Cardiac septum (tissue), 1 donor: Measurements from ENCODE around the gene SPDYE9. TPM values are rescaled to one million over a fixed set of nuclear protein-coding genes. Genes with fewer than 3 reads are reported as not detected.
"Not testable (repeated sequence)": the region's sequence is repeated elsewhere in the genome, so short reads cannot be mapped to it uniquely, and the experiment has no call there.

ENCODE experiments used
- DNase-seq: peaks from one replicate; pipeline ENCODE4 v3.0.0-alpha.2; 2020; ENCODE audit warnings: low spot score
- intact Hi-C: fragments of 100-400 bp; cut with DNase I; formaldehyde crosslinking; loops from one replicate; pipeline ENCODE4 v1.14.0; 2022
- long read RNA-seq: library from polyadenylated mRNA; unstranded; transcript quantifications from one replicate; pipeline ENCODE4 v2.0.0, GENCODE V29; 2021
- total RNA-seq: library from RNA; stranded (reverse); fragmentation: NEBNext Ultra II Directional; extraction: Animal tissue kit (Norgen Biotek cat#: 25700); gene quantifications from one replicate; pipeline ENCODE4 v1.2.1, GENCODE V29; 2021
- donor health status: DM: no; HTN: no; CAD: no.

The SPDYE9 gene, protein sequence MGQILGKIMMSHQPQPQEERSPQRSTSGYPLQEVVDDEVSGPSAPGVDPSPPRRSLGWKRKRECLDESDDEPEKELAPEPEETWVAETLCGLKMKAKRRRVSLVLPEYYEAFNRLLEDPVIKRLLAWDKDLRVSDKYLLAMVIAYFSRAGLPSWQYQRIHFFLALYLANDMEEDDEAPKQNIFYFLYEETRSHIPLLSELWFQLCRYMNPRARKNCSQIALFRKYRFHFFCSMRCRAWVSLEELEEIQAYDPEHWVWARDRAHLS
- total RNA-seq, result not detected
- long read RNA-seq, partial matches to known transcripts, result 0 of 6 reads
- long read RNA-seq, other reads (novel, unspliced or antisense), result 6 of 6 reads

DNA sequence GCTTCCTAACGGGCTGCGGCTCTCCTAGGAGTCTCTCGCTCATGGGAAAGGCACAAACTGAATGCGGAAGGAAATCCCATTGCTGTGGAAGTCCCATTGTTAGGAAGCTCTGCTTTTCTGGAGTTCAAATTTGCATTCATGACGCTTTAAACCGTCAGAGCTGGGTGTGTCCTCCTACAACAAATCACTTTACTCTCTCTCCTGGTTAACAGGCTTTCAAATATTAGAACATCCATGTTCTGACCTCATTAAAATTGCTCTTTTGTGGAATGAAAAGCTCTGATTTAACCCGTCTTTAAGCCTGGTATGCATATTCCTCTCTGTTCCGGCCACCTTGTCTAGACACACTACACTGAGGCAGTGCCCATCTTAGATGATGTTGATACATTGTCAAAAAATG is at the start of gene SPDYE9:
Gene SPDYE9, minus strand, starts transcription at position 101 of the 400 bp plus-strand sequence. CDS start 1,800 bp downstream, outside the sequence.
- DNase-seq, intact Hi-C loops: not testable (repeated sequence)

DNA sequence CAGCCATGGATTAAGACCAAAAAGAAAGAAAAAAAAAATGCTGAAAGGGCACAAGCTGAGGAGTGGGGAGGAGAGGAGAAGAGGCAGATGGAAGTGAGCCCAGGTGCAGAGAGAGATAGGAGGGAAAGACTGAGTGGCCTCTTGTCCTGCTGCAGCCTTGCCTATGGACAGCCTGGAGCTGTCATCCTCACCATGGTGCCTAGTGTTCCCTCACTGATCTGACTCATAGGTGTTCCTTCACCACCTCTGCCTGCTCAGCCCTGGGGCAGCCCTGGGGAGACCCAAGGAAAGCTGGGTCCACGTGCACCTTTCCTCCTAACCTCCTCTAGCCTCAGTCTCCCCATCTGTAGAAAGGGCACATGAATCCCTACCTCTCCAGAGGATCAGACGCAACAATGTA is 49.0 kb upstream of the SPDYE9 start:
- intact Hi-C loops, DNase-seq: not testable (repeated sequence)

GRCh38 chr7:73132651-73133217 is 46.9 kb upstream of the SPDYE9 start:
- intact Hi-C loops, DNase-seq: not testable (repeated sequence)

GRCh38 chr7:73130612-73131011 is 44.8 kb upstream of the SPDYE9 start:
- DNase-seq, intact Hi-C loops: not testable (repeated sequence)

DNA sequence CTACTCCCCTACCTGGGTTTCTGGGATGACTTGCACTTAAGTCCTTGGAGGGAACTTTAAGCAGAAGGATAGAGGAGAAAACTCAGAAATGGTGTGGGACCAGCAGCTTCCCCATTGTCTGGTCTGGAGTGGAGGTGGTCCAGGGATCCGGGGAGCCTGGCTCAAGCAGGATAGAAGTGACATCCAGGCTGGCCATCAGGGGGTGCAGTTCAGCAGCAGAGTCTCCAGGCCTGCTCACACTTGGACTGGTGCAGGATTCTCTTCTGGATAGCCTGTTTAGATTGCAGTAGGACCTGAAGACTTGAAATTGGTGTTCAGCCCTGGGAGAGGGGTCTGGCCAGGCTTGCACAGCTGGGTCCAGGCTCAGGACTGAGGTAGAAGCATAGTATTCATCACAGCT is 38.3 kb upstream of the SPDYE9 start:
- DNase-seq, intact Hi-C loops: not testable (repeated sequence)

GRCh38 chr7:73122778-73123447 is 37.1 kb upstream of the SPDYE9 start:
- DNase-seq, intact Hi-C loops: not testable (repeated sequence)

DNA sequence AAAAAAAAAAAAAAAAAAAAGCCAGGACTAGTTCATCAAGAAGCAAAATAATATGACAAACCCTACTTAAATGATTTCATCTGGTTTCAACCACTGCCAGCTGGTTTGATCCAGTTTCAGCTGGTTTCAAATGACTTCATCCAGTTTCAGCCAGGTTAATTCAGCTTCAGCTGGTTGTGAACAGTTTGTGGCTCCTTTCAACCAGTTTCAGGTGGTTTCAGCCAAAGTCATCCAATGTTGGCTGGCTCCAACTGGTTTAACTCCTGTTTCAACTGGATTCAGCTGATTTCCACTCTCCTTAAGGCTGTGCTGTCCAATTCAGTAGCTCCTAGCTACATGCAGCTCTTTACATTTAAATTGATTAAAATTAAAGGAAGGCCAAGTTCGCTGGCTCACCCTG is 32.3 kb upstream of the SPDYE9 start:
- intact Hi-C loops, DNase-seq: not testable (repeated sequence)

DNA sequence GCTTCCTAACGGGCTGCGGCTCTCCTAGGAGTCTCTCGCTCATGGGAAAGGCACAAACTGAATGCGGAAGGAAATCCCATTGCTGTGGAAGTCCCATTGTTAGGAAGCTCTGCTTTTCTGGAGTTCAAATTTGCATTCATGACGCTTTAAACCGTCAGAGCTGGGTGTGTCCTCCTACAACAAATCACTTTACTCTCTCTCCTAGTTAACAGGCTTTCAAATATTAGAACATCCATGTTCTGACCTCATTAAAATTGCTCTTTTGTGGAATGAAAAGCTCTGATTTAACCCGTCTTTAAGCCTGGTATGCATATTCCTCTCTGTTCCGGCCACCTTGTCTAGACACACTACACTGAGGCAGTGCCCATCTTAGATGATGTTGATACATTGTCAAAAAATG is 28.0 kb downstream of the SPDYE9 start, which contains the start of gene SPDYE11:
Gene SPDYE11, minus strand, starts transcription at position 101 of the 400 bp plus-strand sequence. CDS start 1,800 bp downstream, outside the sequence.
- DNase-seq, intact Hi-C loops: not testable (repeated sequence)

GRCh38 chr7:73029666-73030065 is 56.2 kb downstream of the SPDYE9 start, which contains the start of gene SPDYE8:
TSS of gene SPDYE8 (minus strand) at chr7:73029766. CDS start at chr7:73027966, 1,800 bp downstream.
- intact Hi-C loops, DNase-seq: not testable (repeated sequence)

Other genes with a start within 250 kb of the SPDYE9 start
- 21.1 TPM for gene POM121, start 160.9 kb downstream of the SPDYE9 start, total RNA-seq
- gene TRIM74, start 116.6 kb downstream of the SPDYE9 start, total RNA-seq, result 0.78 TPM
- not detected for gene SPDYE8, start 56.3 kb downstream of the SPDYE9 start, total RNA-seq
- not detected for gene SPDYE11, start 28.1 kb downstream of the SPDYE9 start, total RNA-seq
- 15.5 TPM for gene NSUN5, start 222.8 kb upstream of the SPDYE9 start, total RNA-seq
- gene TRIM50, start 242.0 kb upstream of the SPDYE9 start, total RNA-seq, result not detected
- not detected for gene FKBP6, start 242.1 kb upstream of the SPDYE9 start, total RNA-seq